Measurements from ENCODE around the gene FZD1.

The FZD1 gene

DNA sequence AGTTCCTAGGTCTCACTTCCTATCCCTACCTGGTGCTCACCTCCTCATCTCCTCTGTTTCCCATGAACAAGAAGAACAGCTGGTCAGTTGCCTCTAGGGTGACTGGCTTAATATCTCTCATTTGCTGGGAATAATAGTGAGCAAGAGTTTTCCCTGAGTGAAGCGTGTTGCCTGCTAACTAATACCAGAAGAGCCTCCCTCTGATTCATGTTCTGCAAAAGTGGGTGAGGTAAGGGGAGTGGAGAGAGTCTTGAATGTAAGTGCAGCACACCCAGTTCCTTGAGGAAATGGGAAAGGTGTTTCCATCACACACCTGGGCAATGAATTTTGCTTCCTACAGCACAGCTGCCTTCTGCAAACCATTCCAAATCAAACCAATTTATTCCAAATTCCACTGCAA is 29.6 kb downstream of the FZD1 start:
- no peak overlapping the region for H3K4me3 ChIP-seq (ENCODE audit: low read length)
- H2AK5ac ChIP-seq (ENCODE audit: low read length): no peak overlapping the region
- H3K27ac ChIP-seq (ENCODE audit: low read depth, low read length): no peak overlapping the region
- WGBS (ENCODE audit: extremely low coverage, insufficient coverage, low lambda C conversion rate): no CpG with 5 or more reads among the region's 1 CpG
- no peak overlapping the region for H3K23ac ChIP-seq (ENCODE audit: low read length)
- H3K9ac ChIP-seq (ENCODE audit: low read length): no peak overlapping the region
- H3K79me1 ChIP-seq (ENCODE audit: low read length): no peaks in the 10 kb centered on the region
- H2BK15ac ChIP-seq (replicated peaks; ENCODE audit: low read depth): no peak overlapping the region
- no peaks in the 10 kb centered on the region for H3K27me3 ChIP-seq (ENCODE audit: insufficient read depth, low read length, poor library complexity)
- H3K4me1 ChIP-seq (ENCODE audit: control insufficient read depth, low read depth, low read length): no peaks in the 10 kb centered on the region
- H3K4me2 ChIP-seq (ENCODE audit: low read length): no peak overlapping the region
- no peak overlapping the region for H4K8ac ChIP-seq (ENCODE audit: low read depth, low read length)
- no peak overlapping the region for H3K4ac ChIP-seq (ENCODE audit: low read depth, low read length)
- H2BK5ac ChIP-seq (ENCODE audit: low read length): no peak overlapping the region
- H2BK120ac ChIP-seq (ENCODE audit: low read depth, low read length): no peak overlapping the region
- H4K5ac ChIP-seq (ENCODE audit: low read length): no peak overlapping the region
- no peaks in the 10 kb centered on the region for H3K79me2 ChIP-seq (ENCODE audit: control insufficient read depth, insufficient read depth, low read length)
- no peak overlapping the region for H3K56ac ChIP-seq (ENCODE audit: low read length)
- no peak for DNase-seq
- H3K36me3 ChIP-seq (ENCODE audit: control insufficient read depth, insufficient read depth, low read length): no peaks in the 10 kb centered on the region
- no peak overlapping the region for H3K18ac ChIP-seq (ENCODE audit: low read length)

- H3K9ac ChIP-seq (ENCODE audit: low read length): no peak overlapping the region
- no peak overlapping the region for H3K56ac ChIP-seq (ENCODE audit: low read length)
- no peak overlapping the region for H3K23ac ChIP-seq (ENCODE audit: low read length)
- H3K18ac ChIP-seq (ENCODE audit: low read length): no peak overlapping the region
- no peak overlapping the region for H2BK5ac ChIP-seq (ENCODE audit: low read length)
- H3K79me2 ChIP-seq (ENCODE audit: control insufficient read depth, insufficient read depth, low read length): no peaks in the 10 kb centered on the region
- no peak overlapping the region for H4K5ac ChIP-seq (ENCODE audit: low read length)
- H3K27ac ChIP-seq (ENCODE audit: low read depth, low read length): no peak overlapping the region
- no peak overlapping the region for H3K4me2 ChIP-seq (ENCODE audit: low read length)
- H3K79me1 ChIP-seq (ENCODE audit: low read length): no peaks in the 10 kb centered on the region
- no peaks in the 10 kb centered on the region for H3K4me1 ChIP-seq (ENCODE audit: control insufficient read depth, low read depth, low read length)
- WGBS (ENCODE audit: extremely low coverage, insufficient coverage, low lambda C conversion rate): no CpG with 5 or more reads among the region's 6 CpGs
- H2AK5ac ChIP-seq (ENCODE audit: low read length): no peak overlapping the region
- no peaks in the 10 kb centered on the region for H3K27me3 ChIP-seq (ENCODE audit: insufficient read depth, low read length, poor library complexity)
- no peak overlapping the region for H4K8ac ChIP-seq (ENCODE audit: low read depth, low read length)
- H3K36me3 ChIP-seq (ENCODE audit: control insufficient read depth, insufficient read depth, low read length): no peaks in the 10 kb centered on the region
- H2BK120ac ChIP-seq (ENCODE audit: low read depth, low read length): no peak overlapping the region
- no peak overlapping the region for H3K4ac ChIP-seq (ENCODE audit: low read depth, low read length)
- DNase-seq: no peak
- H3K4me3 ChIP-seq (ENCODE audit: low read length): no peak overlapping the region
- no peak overlapping the region for H2BK15ac ChIP-seq (replicated peaks; ENCODE audit: low read depth)
These were observed 30.5 kb downstream of the FZD1 start for GRCh38 chr7:91294639-91295220.

DNA sequence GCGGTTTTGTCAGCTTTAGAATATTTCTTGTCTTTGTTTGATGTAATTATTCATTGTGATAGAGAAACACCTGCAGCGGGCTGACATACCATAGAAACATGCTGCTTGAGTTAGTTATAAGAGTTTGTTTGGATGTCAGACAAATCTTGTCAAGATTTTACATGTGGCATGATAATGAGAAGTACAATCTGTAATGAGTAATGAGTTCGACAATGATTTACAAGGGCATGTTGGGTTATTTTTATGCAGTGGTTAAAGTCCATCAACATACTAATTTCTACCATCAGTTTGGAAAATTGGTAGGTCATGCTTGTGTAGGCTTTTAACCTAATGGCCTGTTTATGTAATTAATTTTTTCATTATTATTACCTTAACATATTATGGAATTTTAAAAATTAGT is 31.3 kb downstream of the FZD1 start:
- no peaks in the 10 kb centered on the region for H3K36me3 ChIP-seq (ENCODE audit: control insufficient read depth, insufficient read depth, low read length)
- no CpG with 5 or more reads among the region's 3 CpGs for WGBS (ENCODE audit: extremely low coverage, insufficient coverage, low lambda C conversion rate)
- H2BK120ac ChIP-seq (ENCODE audit: low read depth, low read length): no peak overlapping the region
- H3K27ac ChIP-seq (ENCODE audit: low read depth, low read length): no peak overlapping the region
- H3K9ac ChIP-seq (ENCODE audit: low read length): no peak overlapping the region
- no peak overlapping the region for H3K18ac ChIP-seq (ENCODE audit: low read length)
- no peak for DNase-seq
- H4K8ac ChIP-seq (ENCODE audit: low read depth, low read length): no peak overlapping the region
- H2AK5ac ChIP-seq (ENCODE audit: low read length): no peak overlapping the region
- H3K4me3 ChIP-seq (ENCODE audit: low read length): no peak overlapping the region
- no peak overlapping the region for H3K4ac ChIP-seq (ENCODE audit: low read depth, low read length)
- H3K4me1 ChIP-seq (ENCODE audit: control insufficient read depth, low read depth, low read length): no peaks in the 10 kb centered on the region
- no peak overlapping the region for H4K5ac ChIP-seq (ENCODE audit: low read length)
- H3K4me2 ChIP-seq (ENCODE audit: low read length): no peak overlapping the region
- no peak overlapping the region for H2BK15ac ChIP-seq (replicated peaks; ENCODE audit: low read depth)
- no peaks in the 10 kb centered on the region for H3K79me1 ChIP-seq (ENCODE audit: low read length)
- H2BK5ac ChIP-seq (ENCODE audit: low read length): no peak overlapping the region
- H3K23ac ChIP-seq (ENCODE audit: low read length): no peak overlapping the region
- no peak overlapping the region for H3K56ac ChIP-seq (ENCODE audit: low read length)
- H3K79me2 ChIP-seq (ENCODE audit: control insufficient read depth, insufficient read depth, low read length): no peaks in the 10 kb centered on the region
- H3K27me3 ChIP-seq (ENCODE audit: insufficient read depth, low read length, poor library complexity): no peaks in the 10 kb centered on the region

- Histone ChIP-seq H3K27ac (ENCODE audit: low read depth, low read length) (no peak overlapping the region), H3K4me3 (ENCODE audit: low read length) (no peak overlapping the region), H4K5ac (ENCODE audit: low read length) (no peak overlapping the region), H3K4me1 (ENCODE audit: control insufficient read depth, low read depth, low read length) (no peaks in the 10 kb centered on the region), H3K56ac (ENCODE audit: low read length) (no peak overlapping the region), H2BK5ac (ENCODE audit: low read length) (no peak overlapping the region), H3K9ac (ENCODE audit: low read length) (no peak overlapping the region), H4K8ac (ENCODE audit: low read depth, low read length) (no peak overlapping the region), H2BK15ac (replicated peaks; ENCODE audit: low read depth) (no peak overlapping the region), H3K18ac (ENCODE audit: low read length) (no peak overlapping the region), H3K23ac (ENCODE audit: low read length) (no peak overlapping the region), H3K27me3 (ENCODE audit: insufficient read depth, low read length, poor library complexity) (no peaks in the 10 kb centered on the region), H3K36me3 (ENCODE audit: control insufficient read depth, insufficient read depth, low read length) (no peaks in the 10 kb centered on the region), H3K4me2 (ENCODE audit: low read length) (no peak overlapping the region), H2AK5ac (ENCODE audit: low read length) (no peak overlapping the region), H3K79me1 (ENCODE audit: low read length) (no peaks in the 10 kb centered on the region), H3K79me2 (ENCODE audit: control insufficient read depth, insufficient read depth, low read length) (no peaks in the 10 kb centered on the region), H2BK120ac (ENCODE audit: low read depth, low read length) (no peak overlapping the region), H3K4ac (ENCODE audit: low read depth, low read length) (no peak overlapping the region)
- DNase-seq: no peak
- WGBS (ENCODE audit: extremely low coverage, insufficient coverage, low lambda C conversion rate): no CpG with 5 or more reads among the region's 1 CpG
These were observed 33.7 kb downstream of the FZD1 start for GRCh38 chr7:91297939-91298338.

DNA sequence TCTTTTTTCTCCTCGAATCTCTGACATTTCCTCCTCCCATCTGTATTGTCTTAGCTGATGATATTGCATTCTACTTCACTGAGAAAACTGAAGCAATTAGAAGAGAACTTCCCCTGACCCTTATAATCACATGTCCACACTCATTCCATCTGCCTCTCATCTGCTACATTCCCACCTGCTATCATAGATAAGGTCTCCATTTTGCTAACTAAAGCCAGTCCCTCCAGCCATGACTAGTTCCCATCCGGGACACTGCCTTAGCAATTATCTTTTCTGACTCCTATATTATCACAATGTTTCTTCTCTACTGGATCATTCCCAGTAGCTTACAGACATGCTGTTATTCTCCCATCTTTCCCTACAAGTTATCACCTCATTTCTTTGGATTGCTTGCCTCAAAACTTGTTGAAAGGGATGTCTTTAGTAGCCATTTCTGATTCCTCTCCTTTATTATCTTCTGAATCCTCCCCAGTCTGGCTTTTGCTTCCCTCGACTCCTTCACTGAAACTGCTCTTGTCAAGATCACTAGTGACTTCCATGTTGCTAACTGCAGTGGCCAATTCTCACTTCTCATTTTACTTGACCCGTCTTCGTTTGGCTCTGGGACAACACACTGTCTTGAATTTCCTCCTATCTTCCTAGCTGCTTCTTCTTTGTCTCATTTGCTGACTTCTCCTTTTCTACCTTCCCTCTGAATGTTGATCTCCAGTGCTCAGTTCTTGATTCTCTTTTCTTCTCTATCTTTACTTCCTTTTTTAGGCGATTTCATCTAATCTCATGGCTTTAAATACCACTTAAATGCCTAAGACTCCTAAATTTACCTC is 35.9 kb downstream of the FZD1 start:
- Histone ChIP-seq H3K23ac (ENCODE audit: low read length) (no peak overlapping the region), H3K9ac (ENCODE audit: low read length) (no peak overlapping the region), H3K4me1 (ENCODE audit: control insufficient read depth, low read depth, low read length) (no peaks in the 10 kb centered on the region), H2AK5ac (ENCODE audit: low read length) (no peak overlapping the region), H3K4ac (ENCODE audit: low read depth, low read length) (no peak overlapping the region), H3K79me2 (ENCODE audit: control insufficient read depth, insufficient read depth, low read length) (no peaks in the 10 kb centered on the region), H3K18ac (ENCODE audit: low read length) (no peak overlapping the region), H2BK120ac (ENCODE audit: low read depth, low read length) (no peak overlapping the region), H3K27me3 (ENCODE audit: insufficient read depth, low read length, poor library complexity) (no peaks in the 10 kb centered on the region), H3K36me3 (ENCODE audit: control insufficient read depth, insufficient read depth, low read length) (no peaks in the 10 kb centered on the region), H3K4me3 (ENCODE audit: low read length) (no peak overlapping the region), H2BK5ac (ENCODE audit: low read length) (no peak overlapping the region), H4K8ac (ENCODE audit: low read depth, low read length) (no peak overlapping the region), H3K27ac (ENCODE audit: low read depth, low read length) (no peak overlapping the region), H3K56ac (ENCODE audit: low read length) (no peak overlapping the region), H3K79me1 (ENCODE audit: low read length) (no peaks in the 10 kb centered on the region), H4K5ac (ENCODE audit: low read length) (no peak overlapping the region), H3K4me2 (ENCODE audit: low read length) (no peak overlapping the region), H2BK15ac (replicated peaks; ENCODE audit: low read depth) (no peak overlapping the region)
- no peak for DNase-seq
- WGBS (ENCODE audit: extremely low coverage, insufficient coverage, low lambda C conversion rate): no CpG with 5 or more reads among the region's 6 CpGs
